ENCODE results near the gene CHMP2A.

The CHMP2A gene

DNA sequence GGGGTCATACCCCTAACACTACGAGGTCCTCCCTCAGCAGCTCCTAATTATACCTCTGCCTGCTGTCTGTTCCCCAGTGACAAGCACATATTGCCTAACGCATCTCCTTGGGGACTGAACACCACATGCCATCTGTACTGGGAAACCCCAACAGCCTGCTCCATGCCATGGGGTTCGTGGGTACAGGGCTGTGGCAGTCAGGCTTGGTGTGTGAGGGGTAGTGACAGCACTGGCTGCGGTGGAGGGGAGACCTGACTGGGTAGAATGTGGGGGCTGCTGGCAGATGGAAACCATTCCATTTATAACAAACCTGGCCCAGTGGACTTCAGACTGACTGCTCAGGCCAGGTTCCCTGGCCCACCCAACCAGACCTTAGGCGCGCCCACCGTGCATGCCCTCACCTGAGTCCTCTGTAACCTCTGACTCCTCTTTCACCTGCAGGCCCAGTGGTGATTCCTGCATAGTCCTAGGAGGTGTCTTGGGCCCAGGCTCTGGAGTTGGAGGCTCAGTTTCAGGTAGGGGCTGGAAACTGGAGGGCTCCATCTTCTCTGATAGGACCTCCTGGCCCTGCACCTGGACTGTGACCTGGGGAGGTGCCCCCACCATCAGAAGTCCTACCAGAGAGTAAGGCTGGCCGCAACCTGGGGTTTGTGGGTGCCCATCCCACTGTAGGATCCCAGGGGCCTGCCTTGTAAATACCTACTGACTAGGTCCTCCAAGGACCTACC, 15.2 kb upstream of the CHMP2A start:
- DNase-seq (ENCODE audit: low spot score), result no peak

DNA sequence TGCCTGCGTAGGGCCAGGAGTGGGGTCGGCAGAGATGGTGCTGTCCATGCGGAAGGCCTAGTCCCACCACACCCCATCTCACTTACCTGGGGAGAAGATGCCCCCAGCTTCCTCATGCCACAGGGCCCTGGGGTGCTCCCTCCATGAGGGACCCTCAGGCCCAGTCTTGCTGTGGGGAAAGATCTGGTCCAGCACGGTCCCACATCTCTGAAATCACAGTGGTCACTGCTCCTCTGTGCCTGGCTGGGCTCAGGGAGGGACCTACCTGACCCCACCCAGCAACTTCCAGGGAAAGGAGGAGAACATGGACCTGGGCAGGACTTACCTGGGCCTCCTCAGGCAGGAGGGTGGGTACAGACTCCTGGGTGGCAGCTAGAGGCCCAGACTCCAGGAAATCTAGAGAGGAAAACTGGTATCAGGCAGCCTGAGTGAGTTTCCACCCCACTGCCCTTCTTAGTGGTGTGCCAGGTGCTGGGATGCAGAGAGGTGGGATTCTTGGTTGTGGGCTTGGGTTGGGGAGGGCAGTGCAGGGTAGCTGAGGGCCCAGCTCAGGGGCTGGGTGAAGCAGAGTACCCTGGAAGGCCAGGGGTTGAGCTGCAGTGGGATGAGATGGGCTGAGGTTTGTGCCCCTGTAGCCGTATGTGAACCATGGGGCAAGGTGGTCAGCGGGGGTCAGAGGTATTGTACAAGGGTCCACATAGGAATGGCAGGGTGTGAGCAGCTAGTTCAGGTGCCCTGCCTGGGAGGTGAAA, 14.5 kb upstream of the CHMP2A start:
- DNase-seq (ENCODE audit: low spot score), result no peak

DNA sequence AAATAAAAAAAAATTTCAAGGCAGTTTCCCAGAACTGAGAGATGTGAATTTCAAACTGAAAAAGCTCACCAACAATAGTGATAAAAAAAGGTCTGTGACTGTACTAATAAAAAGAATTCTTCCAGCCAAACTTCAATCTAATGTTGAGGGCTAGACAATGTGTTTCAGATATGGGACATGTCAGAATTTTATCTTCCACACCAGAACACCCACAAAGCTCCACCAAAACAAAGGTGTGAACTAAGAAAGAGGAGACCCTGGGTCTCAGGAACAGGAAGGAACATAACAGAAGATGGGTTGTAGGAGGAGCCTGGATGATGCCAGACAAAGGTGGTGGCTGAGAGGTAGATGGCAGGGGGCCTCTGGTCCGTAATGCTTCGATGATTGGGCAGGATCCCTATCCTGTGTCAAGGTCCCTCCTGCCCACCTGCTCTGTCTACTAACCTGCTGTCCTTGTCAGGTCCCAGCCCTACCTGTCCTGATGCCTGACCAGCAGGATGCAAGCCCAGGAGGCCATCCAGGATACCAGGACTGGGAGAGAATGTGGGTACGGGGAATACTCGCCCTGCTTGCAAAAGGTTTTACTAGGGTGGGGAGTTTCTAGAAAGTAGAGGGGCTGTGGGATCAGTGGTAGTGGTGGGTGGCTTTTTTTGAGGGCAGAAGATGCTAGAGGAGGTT, 13.7 kb upstream of the CHMP2A start:
- no peak for DNase-seq (ENCODE audit: low spot score)

DNA sequence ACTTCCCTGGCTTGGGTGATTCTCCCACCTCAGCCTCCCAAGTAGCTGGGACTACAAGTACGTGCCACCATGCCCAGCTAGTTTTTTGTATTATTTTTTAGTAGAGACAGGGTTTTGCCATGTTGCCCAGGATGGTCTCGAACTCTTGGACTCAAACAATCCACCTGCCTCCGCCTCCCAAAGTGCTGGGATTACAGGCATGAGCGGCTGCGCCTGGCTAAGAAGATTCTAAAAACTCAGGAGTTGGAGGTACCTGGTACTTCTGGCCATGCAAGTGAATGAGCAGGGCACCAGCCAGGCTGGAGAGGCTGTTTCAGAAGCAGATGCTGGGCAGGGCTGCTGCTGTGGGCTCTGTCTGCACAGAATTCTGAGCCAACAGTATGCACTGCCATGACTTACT, 12.1 kb upstream of the CHMP2A start:
- no peak for DNase-seq (ENCODE audit: low spot score)

DNA sequence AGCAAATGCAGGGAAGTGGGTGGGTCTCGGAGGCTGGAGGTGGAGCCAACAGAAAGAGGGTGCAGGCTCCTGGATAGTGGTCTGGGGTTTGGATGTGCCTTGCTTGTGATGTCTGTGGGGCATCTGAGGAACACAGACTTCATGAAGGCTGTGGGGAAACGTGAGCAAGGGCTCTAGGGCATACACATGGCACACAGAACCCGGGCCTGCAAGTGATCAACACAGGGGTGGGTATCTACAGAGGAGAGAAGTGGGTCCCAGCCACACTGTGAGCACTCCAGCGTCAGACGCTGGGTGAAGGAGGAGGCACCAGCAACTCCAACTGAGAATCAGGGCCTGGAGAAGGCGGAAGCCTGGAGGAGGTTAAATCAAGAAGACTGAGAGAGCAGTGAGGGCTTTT, 8.9 kb upstream of the CHMP2A start:
- DNase-seq (ENCODE audit: low spot score), result no peak

DNA sequence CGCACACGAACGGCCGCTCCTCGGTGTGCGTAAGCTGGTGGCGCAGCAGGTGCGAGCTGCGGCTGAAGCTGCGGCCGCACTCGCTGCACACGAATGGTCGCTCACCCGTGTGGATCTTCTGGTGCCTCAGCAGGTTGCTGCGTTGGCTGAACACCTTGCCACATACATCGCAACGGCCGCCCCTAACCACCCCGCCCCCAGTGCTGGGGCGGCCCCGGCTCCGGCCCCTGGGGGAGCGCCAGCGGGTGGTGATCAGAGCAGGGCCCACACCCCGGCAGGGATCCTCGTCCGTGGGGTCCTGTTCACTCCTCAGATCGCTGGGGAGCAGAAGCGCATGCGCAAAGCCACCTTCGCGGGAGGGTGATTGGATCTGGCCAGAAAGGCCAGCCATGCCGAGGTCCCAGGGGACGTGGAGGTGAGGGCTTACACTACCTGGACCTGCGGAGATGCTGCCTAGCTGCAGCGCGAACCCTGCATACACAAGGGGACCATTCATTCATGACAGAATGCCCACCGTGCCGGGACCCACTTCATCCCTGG, 8.2 kb upstream of the CHMP2A start:
- no peak for DNase-seq (ENCODE audit: low spot score)

DNA sequence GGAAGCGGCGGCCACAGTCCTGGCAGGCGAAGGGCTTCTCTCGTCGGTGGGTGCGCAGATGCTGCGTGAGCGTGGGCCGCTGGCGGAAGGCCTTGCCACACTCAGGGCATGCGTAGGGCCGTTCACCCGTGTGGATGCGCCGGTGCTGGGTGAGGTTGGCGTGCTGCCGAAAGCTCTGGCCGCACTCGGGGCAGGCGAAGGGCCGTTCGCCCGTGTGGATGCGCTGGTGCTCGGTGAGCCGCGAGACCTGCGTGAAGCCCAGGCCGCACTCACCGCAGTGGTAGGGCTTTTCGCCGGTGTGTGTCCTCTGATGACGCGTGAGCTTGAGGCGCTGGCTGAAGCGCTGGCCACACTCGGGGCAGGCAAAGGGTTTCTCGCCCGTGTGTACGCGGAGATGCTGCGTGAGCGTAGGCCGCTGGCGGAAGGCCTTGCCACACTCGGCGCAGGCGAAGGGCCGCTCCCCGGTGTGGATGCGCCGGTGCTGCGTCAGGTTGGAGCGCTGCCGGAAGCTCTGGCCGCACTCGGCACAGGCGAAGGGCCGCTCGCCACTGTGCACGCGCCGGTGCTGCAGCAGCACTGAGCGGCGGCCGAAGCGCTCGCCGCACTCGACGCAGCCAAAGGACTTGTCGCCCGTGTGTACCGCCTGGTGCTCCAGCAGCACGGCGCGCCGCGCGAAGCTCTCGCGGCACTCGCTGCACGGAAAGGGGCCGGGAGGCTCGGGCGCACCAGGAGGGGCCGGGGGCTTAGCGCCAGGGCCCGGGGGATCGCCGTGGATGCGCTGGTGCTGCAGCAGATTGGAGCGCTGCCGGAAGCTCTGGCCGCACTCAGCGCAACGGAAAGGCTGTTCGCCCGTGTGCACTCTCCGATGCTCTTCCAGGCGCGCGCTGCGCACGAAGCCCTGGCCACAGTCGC, 7.5 kb upstream of the CHMP2A start:
- no peak for DNase-seq (ENCODE audit: low spot score)

DNA sequence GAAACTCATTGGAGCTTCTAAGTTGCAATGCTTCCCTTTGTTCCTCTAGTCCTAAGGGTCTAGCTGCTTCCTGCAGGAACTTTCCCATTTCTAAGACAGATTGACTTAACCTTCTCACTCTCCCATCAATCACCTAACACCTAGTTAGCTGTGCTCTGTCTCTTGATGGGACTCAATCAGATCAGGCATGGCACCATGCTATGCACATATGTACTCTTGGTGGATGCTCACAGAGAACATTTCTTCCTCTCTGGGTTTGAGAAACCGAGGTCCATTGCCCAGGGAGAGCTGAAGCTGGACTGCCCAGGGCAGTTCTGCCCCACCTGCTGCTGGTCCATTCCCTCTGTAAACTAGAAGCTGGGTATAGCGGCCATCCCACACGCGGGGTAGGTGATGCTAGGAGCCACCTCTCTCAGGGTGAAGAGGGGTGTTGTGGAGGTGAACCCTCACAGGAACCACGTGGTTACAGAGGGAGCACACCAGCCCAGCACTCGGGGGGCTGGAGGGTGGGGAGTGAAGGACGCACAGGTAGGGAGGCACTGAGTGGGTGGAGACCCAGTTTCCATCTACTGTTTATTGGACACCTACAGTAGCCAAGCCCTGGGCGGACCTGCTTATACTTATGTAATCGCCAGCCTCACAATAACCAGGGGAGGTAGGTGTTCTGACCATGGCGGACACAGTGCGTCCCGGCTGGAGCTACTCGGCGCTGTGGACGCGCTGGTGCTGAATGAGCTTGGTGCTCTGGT, 6.6 kb upstream of the CHMP2A start:
- no peak for DNase-seq (ENCODE audit: low spot score)

DNA sequence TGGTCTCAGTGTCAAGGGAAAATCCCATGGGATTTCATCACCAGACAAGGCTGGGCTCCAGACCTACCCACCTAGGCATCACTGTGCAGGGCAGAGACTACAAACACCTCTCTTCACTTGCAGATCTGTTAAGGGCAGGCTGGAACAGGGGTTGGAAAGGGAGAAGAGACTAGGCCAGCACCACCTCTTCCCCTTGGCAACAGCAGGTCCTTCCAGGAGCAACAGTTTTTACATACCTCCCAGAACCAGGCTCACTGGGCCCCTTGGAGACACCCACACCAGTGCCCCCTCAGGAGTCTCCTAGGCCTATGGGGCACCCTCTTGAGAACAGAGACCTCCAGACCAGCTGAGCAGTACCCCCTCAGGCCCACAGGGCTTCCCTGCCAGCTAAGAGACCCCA, 6.0 kb upstream of the CHMP2A start:
- DNase-seq (ENCODE audit: low spot score), result no peak

DNA sequence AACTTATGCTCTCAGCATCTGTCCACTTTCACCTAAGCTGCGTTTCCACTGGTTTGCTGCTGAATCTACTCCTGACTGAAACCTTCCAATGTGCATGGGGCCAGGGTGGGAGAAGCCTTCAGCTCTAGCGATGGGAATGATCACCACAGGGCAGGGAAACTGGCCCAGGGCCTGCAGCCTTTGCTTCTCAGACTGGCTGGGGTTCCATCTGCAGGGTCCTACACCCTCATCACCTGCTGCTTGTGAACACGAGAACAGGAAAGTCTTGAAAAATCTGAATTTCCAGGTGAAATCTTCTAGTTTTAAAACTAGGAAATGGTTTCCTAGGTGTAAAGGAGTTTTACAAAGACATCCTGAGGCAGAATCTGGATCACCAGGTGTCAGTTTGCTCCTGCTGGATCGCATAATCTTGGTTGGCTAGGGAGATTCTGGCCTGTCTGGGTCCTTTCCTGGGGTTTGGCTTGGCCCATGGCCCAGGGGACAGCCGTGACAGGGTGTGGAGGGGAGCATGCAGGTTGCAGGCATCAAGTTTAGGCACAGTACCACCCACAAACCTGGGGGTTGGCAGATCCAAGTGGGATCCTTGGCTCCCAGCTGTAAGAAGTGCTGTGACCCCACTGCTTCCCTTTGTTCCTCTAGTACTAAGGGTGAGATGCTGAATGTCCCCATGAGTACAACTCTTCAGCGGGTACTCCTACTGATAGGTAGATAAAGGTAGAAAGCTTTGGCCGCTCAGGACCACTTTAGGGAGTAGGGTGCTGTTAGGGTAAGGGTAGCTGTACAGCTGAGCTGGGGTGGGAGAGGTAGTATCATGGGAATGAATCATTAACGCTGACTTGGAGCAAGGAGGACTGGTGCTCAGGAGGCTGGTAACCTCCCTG, 5.3 kb upstream of the CHMP2A start:
- no peak for DNase-seq (ENCODE audit: low spot score)

DNA sequence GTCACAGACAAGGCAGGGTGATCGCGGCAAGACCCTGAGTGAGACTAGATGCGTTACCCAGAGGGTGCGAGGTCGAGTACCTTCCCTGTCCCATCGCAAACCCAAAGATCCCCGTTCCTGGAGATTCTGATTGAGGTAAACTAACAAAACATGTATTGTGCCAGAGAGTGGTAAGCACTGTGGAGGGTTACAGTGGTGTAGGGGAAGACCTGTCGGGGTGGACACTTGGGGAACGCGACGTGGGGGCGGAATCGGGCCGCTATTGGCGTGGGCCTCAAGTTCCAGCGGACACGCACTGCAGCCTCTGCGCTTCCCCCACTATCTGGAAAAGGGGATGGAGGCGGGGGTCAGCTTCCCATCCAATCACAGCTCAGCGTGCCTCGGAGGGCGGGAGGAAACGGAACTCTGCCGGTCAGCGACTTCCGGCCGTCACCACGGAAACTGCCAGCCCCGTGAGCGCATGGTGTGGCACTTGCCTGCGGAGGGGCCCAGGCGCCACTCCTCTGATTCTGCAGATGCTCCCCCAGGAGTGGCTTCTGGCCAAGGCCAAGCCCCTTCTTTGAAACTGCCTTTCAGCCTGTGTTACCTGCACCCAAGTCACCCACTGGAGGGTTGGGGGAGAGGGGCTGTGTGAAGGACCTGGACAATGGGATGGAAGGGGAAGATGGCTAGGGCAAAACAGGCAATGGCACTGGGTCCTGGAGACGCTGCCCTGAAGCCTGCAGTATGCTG, 4.5 kb upstream of the CHMP2A start:
- DNase-seq (ENCODE audit: low spot score), result peak; percentile 71

DNA sequence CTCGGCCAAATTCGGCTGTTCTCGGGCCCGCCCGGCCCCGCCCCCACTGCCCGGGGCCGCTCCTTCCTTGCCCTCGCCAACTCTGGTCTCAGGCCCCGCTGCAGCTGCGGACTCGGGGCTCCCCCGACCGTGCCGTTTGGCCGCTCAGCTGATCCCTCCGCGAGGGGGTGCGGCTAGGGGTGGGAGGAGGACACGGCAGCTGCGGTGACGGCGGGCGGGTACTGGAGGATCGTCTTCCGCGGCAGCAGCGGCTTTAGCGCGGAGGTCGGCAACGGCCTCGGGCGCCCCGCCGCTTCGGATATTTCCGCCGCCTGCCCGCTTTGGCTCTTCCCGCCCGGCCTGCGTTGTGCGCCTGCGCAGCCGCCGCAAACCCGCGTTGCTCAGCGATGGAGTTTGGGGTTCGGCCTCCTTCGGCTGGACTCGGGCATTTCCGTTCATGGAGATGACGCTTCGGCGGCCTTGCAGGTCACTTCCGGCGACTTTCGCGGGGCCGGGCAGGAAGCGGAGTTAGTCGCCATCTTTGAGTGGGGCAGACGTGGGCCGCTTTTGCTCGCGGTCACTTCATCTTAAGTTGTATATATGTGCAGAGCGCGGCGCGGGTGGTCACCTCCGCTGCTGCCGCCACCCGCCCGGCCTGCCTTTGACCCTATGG, 3.8 kb upstream of the CHMP2A start:
- peak; percentile 99 for DNase-seq (ENCODE audit: low spot score)

DNA sequence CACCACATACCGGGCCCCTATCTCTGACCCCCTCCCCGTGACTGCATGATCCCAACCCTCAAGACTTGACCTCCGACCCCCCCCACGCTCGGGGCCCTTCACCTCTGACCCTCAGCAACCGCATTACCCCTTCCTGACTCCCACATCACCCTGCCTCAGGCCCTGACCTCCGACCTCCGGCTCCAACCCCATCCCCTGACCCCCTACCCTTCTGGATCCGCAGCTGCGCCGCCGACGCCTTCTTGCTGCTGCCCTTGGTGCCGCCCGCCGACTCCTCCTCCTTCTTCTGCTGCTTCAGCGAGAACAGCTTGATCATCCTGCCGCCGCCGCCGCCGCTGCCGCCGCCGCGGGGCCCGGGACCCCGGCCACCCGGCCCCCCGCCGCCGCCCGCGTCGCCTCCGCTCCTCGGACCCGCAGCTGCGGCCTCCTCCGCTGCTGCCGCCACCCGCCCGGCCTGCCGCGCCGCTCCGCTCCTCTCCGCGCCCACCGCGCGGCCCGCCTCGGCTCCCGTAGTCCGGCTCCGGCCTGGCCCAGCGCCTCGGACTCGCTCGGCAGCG, 3.2 kb upstream of the CHMP2A start, which contains the start of gene UBE2M:
Gene UBE2M (minus strand): TSS at position 546 of the 557 bp plus-strand sequence. CDS start 230 bp downstream, at position 316.
- DNase-seq (ENCODE audit: low spot score), result no peak

DNA sequence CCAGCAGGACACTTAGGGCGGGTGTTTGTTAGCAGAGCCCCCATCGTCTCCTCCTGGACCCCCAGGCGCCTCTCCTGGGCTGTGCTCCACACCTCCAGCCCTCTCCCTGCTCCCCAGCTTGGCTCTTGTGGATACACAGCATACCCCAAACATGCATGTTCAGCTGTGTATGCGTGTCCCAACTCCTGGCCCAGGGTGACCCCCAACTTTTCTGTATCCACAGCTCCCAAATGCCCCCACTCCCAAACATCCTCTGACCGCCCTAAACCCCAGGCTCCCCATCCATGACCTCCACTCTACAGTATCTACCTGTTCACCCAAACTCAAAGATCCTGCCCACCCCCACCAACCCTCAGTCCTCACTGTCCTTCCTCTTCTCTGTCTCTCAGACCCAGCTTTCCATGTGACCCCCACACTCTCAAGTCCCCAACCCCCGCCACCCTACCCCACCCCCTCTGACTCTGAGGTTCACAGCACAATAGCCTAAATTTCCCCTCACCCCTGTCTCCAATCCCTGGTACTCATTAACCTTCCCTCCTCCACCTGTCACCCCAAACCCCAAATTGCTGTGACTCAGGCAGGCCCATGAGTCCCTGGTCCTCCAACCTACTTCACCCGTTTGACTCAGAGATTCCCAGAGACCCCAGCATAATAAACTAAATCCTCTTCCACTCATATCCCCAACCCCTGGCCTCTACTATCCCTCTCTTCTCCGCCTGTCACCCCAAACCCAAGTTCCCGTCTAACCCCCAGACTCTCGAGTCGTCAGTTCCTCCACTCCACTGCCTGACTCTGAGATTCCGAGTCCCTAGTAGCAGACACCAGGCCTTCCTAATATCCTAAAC, 2.5 kb upstream of the CHMP2A start:
- DNase-seq (ENCODE audit: low spot score), result peak; percentile 48

DNA sequence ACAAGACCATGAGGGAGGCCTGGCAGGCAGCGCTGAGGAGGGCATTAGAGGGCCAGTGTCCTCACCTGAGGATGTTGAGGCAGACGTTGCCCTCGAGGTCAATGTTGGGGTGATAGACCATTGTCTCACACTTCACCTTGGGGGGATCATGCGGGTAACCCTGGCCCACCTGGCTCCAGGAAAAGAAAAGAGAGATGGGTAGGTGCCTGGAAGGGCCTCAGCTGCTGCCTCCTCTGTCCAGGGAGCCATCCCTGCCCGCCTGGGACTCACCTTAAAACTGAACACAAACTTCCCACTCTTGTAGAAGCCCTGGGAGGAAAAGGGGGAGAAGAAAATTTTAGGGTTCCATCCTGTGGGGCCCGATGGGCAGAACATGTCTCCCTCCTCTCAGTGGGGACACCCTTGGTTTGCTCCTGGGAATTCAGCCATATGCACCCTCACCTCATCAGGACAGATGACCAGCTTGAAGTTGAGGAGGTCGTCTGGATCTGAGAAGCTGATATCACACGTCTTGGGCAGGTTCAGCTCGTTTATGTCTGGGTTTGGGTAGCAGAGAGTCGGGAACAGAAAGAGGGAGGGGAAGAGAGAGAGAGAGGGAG, 1.8 kb upstream of the CHMP2A start:
- peak; percentile 21 for DNase-seq (ENCODE audit: low spot score)

DNA sequence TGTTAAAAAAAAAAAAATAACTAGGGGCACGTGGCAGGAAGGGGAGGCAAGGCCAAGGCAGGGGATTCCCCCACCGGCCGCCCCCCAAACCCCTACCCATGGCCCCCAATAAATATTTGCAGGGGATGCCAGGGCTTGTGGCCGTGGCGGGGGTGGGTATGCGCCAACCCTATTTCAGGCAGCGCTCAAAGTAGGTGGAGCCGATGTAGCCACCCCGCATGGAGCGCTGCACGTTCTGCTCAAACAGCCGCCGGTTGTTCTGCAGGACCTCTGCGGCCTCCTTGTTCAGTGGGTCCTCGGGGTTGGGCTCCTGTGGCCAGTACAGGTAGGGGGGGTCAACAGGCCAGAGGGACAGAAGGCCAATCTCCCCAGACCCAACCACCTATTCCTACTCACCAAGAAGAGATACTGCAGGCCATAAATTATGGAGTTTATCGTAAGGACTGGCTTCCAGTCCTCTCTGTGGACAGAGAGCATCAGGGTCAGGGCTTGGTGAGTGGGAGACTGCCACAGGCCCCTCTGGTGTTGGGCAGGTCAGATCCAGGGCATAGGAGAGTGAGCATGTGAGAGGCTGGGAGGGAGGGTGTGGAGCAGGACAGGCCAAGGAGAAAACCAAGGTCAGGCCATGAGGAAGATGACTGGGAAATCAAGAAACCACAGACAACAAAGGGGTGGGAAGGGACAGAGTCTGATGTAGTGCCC, 1.2 kb upstream of the CHMP2A start:
- DNase-seq (ENCODE audit: low spot score), result no peak

Data from hematopoietic multipotent progenitor cell treated with erythropoietin and hydrocortisone succinate and interleukin-3 and kit ligand, for 17 days (in vitro differentiated cells).